Neural progenitor cell (in vitro differentiated cells): ENCODE data around the gene NFATC2IP.
A peak's percentile ranks its signal among the peaks of the same experiment; 100 is the strongest.

Source experiments
- EZH2 ChIP-seq: fragments of 200-600 bp; sonication (generic); IDR thresholded peaks from 2 replicates; pipeline ENCODE4 v1.6.1; 2017; ENCODE audit warnings: antibody characterized with exemption, mild to moderate bottlenecking, moderate library complexity
- EZH2phosphoT487 ChIP-seq: fragments of 200-600 bp; sonication (generic); IDR thresholded peaks from 2 replicates; pipeline ENCODE4 v1.6.1; 2017; ENCODE audit warnings: antibody characterized with exemption
- TF ChIP-seq, protein P1 (sequence below): fragments of 200-600 bp; sonication (generic); IDR thresholded peaks from 2 replicates; pipeline ENCODE4 v1.5.1; 2017; ENCODE audit warnings: antibody characterized with exemption, mild to moderate bottlenecking

DNA sequence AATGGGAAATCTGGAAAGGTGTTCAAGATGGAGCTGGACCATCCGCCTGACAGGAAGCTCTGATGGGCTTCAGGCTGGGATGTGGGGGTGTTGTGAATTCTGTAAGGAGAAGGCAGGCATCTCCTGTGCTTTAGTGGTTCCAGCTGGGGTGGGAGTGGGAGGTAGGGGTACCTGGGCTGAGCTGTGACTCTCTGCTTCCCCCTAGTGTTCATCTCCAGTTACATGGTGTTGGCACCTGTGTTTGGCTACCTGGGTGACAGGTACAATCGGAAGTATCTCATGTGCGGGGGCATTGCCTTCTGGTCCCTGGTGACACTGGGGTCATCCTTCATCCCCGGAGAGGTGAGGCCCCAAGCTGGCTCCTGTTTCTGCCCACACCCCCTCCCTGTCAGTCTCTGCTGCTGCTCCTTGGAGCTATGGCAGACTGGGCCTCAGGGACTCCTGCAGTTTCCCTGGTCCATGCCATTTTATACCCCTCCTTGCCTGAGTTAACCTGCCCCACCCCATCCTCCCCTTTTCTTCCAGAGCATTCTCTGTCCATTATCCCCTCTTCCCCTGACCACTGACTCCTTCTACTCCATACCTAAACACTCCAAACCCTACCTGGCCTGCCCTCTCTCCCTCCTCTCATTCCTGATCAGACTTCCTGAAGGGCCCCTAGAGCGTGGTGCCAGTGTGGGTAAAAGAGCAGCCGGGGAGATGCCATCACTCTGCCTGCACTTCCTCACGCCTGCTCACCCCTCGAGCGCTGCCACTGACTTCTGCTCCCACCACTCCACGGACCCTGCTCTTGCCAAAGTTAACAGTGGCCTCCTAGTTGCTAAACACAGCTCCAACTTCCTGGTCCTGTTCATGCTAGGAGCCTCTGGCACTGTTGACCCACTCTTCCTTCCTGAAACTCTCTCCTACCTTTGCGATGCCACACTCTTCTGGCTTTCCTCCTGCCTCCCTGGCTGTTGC is 27.2 kb downstream of the NFATC2IP start:
- TF ChIP-seq, protein P1, sequence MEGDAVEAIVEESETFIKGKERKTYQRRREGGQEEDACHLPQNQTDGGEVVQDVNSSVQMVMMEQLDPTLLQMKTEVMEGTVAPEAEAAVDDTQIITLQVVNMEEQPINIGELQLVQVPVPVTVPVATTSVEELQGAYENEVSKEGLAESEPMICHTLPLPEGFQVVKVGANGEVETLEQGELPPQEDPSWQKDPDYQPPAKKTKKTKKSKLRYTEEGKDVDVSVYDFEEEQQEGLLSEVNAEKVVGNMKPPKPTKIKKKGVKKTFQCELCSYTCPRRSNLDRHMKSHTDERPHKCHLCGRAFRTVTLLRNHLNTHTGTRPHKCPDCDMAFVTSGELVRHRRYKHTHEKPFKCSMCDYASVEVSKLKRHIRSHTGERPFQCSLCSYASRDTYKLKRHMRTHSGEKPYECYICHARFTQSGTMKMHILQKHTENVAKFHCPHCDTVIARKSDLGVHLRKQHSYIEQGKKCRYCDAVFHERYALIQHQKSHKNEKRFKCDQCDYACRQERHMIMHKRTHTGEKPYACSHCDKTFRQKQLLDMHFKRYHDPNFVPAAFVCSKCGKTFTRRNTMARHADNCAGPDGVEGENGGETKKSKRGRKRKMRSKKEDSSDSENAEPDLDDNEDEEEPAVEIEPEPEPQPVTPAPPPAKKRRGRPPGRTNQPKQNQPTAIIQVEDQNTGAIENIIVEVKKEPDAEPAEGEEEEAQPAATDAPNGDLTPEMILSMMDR, result peak; percentile 64
- TF ChIP-seq EZH2 (no peak), EZH2phosphoT487 (no peak)
